ENCODE results near the gene ADAMTS14.

GRCh38 chr10:70672165-70673042, at the start of gene ADAMTS14:
- TF ChIP-seq CTCF (optimal IDR thresholded peaks at IDR 0.05 in 1 of 3, IDR thresholded peaks at IDR 0.05 in 1 of 3, conservative IDR thresholded peaks at IDR 0.05 in 1 of 3; ENCODE audit: extremely low read depth in 1 of 3, insufficient read depth in 2 of 3, low read length in 3 of 3) = no peak
- no peak for TF ChIP-seq EZH2 (IDR thresholded peaks at IDR 0.05; ENCODE audit: low read length)
